Stomach (tissue), 4 donors: ENCODE results near the gene METRN.

Source experiments
- CTCF ChIP-seq, 7 experiments: fragments of 450-650 bp in 4 of 7; fragments of 200-600 bp in 3 of 7; sonication (generic) in 3 of 7; IDR thresholded peaks; one replicate each; pipeline ENCODE4 v1.5.1; 2016 to 2019; ENCODE audit warnings: antibody characterized with exemption in 7 of 7, control low read depth in 2 of 7, mild to moderate bottlenecking in 1 of 7
- POLR2A ChIP-seq, 4 donors: fragments of 450-650 bp; IDR thresholded peaks; one replicate each; pipeline ENCODE4 v1.6.1; 2016; ENCODE audit warnings: antibody characterized with exemption in 4 of 4, control low read depth in 2 of 4, mild to moderate bottlenecking in 1 of 4, moderate library complexity in 1 of 4

GRCh38 chr16:728890-729744, 14.2 kb downstream of the METRN start:
- TF ChIP-seq POLR2A (IDR thresholded peaks at IDR 0.05) = no peak
- no peak for TF ChIP-seq CTCF (IDR thresholded peaks at IDR 0.05)
